ENCODE data around the gene TMEM150B.
"Not testable (repeated sequence)": the region's sequence is repeated elsewhere in the genome, so short reads cannot be mapped to it uniquely, and the experiment has no call there.

Gene TMEM150B

GRCh38 chr19:55336101-55336500 is 11.0 kb upstream of the TMEM150B start:
- DNase-seq = no peak

- no peak for DNase-seq
Observed at GRCh38 chr19:55333870-55334269, 8.7 kb upstream of the TMEM150B start.

- peak; percentile 26 for DNase-seq
Observed at GRCh38 chr19:55329791-55330190, 4.7 kb upstream of the TMEM150B start.

GRCh38 chr19:55328774-55329318 is 3.7 kb upstream of the TMEM150B start:
- not testable (repeated sequence) for DNase-seq

- no peak for DNase-seq
Observed at GRCh38 chr19:55324662-55325061, 479 bp downstream of the TMEM150B start.

- no peak for DNase-seq
Observed at GRCh38 chr19:55322204-55322885, 2.8 kb downstream of the TMEM150B start.

- DNase-seq = no peak
Observed at GRCh38 chr19:55321466-55322137, 3.5 kb downstream of the TMEM150B start.

- no peak for DNase-seq
Observed at GRCh38 chr19:55320844-55321419, 4.2 kb downstream of the TMEM150B start.

GRCh38 chr19:55319785-55320184 is 5.4 kb downstream of the TMEM150B start:
- DNase-seq = peak; percentile 6

- DNase-seq = no peak
Observed at GRCh38 chr19:55316646-55317045, 8.5 kb downstream of the TMEM150B start.

GRCh38 chr19:55315956-55316525 is 9.1 kb downstream of the TMEM150B start:
- DNase-seq = no peak

GRCh38 chr19:55314396-55314795 is 10.7 kb downstream of the TMEM150B start:
- DNase-seq = no peak

GRCh38 chr19:55312621-55313512 is 12.3 kb downstream of the TMEM150B start:
- DNase-seq = no peak

- DNase-seq = no peak
Observed at GRCh38 chr19:55311797-55312196, 13.3 kb downstream of the TMEM150B start.

- DNase-seq = no peak
Observed at GRCh38 chr19:55311397-55311796, 13.7 kb downstream of the TMEM150B start.

GRCh38 chr19:55310498-55310897 is 14.6 kb downstream of the TMEM150B start:
- DNase-seq = no peak

GRCh38 chr19:55309448-55309847 is 15.7 kb downstream of the TMEM150B start:
- no peak for DNase-seq

GRCh38 chr19:55308281-55308680 is 16.9 kb downstream of the TMEM150B start:
- no peak for DNase-seq

GRCh38 chr19:55306712-55307111 is 18.4 kb downstream of the TMEM150B start:
- no peak for DNase-seq

- no peak for DNase-seq
Observed at GRCh38 chr19:55305983-55306562, 19.1 kb downstream of the TMEM150B start.

GRCh38 chr19:55305491-55305890 is 19.6 kb downstream of the TMEM150B start:
- DNase-seq = no peak

- no peak for DNase-seq
Observed at GRCh38 chr19:55304980-55305379, 20.2 kb downstream of the TMEM150B start.

All from HCEC 1CT (cell line).